BJ (cell line): ENCODE results near the gene PMM2. TPM values are rescaled to one million over a fixed set of nuclear protein-coding genes. Genes with fewer than 3 reads are reported as not detected.
"Not testable (repeated sequence)": the region's sequence is repeated elsewhere in the genome, so short reads cannot be mapped to it uniquely, and the experiment has no call there.

ENCODE experiments used
- CTCF ChIA-PET: fragments of 350-600 bp; formaldehyde crosslinking; extraction: SDS; loops from one replicate; lab custom pipeline; 2021; ENCODE audit warnings: antibody characterized with exemption, inconsistent platforms; lab: Yijun Ruan, JAX
- POLR2A ChIA-PET: fragments of 300-600 bp; sonication (Branson Sonifier 250); formaldehyde crosslinking; extraction: SDS; loops from one replicate; lab custom pipeline; 2021; ENCODE audit warnings: antibody characterized with exemption; lab: Charles Lee
- DNase-seq: peaks from one replicate; pipeline ENCODE4 v3.0.0-alpha.2; 2011; ENCODE audit warnings: low read depth
- H3K27me3 ChIP-seq: 2 replicates; pipeline ENCODE4 v1.6.0; 2011; ENCODE audit warnings: low read length; ENCODE audit not compliant: control insufficient read depth, insufficient read depth
- H3K36me3 ChIP-seq: 2 replicates; pipeline ENCODE4 v1.5.1; 2011; ENCODE audit warnings: low read length; ENCODE audit not compliant: control insufficient read depth, insufficient read depth
- H3K4me3 ChIP-seq: 2 replicates; pipeline ENCODE4 v1.5.1; 2011; ENCODE audit warnings: low read depth, mild to moderate bottlenecking, control low read depth, low read length
- polyA plus RNA-seq: library from polyadenylated mRNA; depleted of rRNA; stranded (reverse); fragments of >200 nt; gene quantifications from 2 replicates; pipeline ENCODE4 v1.2.3, GENCODE V29; 2011
- TF ChIP-seq, protein P1 (sequence below): IDR thresholded peaks from 2 replicates; pipeline ENCODE4 v1.5.1; 2011; ENCODE audit warnings: low read depth, mild to moderate bottlenecking, control low read depth, inconsistent platforms, low read length, moderate library complexity; ENCODE audit not compliant: insufficient read depth

Gene PMM2
- polyA plus RNA-seq, 1 experiment = 30.4 TPM

DNA sequence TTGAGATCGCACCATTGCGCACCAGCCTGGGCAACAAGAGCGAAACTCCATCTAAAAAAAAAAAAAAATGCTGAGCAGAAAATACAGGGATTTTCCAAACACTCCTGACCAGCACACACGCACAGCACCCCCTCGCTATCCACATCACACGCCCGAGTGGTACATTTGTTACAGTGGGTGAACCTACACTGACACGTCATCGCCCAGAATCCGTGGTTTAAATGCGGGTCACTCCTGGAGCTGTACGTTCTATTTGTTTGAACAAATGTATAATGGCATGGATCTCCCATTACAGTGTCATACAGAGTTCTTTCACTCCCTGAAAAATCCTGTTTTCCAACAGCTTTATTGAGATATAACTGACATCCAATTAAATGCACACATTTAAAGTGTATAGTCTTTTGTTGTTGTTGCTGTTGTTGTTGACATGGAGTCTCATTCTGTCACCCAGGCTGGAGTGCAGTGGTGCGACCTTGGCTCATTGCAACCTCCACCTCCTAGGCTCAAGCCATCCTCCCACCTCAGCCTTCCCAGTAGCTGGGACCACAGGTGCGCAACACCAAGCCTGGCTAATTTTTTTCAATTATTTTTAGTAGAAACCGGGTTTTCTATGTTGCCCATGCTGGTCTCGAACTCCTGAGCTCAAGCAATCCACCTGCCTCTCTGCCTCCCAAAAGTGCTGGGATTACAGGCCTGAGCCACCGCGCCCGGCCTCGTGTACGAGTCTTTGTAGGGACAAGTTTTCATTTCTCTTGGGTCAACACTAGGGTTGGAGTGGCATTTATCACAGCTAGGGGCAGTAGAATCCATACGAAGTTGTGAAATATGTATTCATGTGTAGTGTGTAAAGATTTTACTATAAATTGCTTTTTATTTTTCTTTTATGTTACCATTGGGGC, 75.6 kb downstream of the PMM2 start:
- DNase-seq = no peak
- no peak overlapping the region for H3K4me3 ChIP-seq
- ChIA-PET CTCF (interaction anchor here (0.7 to 0.8 kb wide), 2 partner anchors 113 to 1603 kb away, joined by 3 to 4 read pairs; no protein-coding TSS in a partner anchor), POLR2A (no interaction called here)
- H3K27me3 ChIP-seq = no peaks in the 10 kb centered on the region
- TF ChIP-seq, protein P1, sequence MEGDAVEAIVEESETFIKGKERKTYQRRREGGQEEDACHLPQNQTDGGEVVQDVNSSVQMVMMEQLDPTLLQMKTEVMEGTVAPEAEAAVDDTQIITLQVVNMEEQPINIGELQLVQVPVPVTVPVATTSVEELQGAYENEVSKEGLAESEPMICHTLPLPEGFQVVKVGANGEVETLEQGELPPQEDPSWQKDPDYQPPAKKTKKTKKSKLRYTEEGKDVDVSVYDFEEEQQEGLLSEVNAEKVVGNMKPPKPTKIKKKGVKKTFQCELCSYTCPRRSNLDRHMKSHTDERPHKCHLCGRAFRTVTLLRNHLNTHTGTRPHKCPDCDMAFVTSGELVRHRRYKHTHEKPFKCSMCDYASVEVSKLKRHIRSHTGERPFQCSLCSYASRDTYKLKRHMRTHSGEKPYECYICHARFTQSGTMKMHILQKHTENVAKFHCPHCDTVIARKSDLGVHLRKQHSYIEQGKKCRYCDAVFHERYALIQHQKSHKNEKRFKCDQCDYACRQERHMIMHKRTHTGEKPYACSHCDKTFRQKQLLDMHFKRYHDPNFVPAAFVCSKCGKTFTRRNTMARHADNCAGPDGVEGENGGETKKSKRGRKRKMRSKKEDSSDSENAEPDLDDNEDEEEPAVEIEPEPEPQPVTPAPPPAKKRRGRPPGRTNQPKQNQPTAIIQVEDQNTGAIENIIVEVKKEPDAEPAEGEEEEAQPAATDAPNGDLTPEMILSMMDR = peak; percentile 14; the same call in 1 of the 2 replicates
- H3K36me3 ChIP-seq = no peaks in the 10 kb centered on the region

DNA sequence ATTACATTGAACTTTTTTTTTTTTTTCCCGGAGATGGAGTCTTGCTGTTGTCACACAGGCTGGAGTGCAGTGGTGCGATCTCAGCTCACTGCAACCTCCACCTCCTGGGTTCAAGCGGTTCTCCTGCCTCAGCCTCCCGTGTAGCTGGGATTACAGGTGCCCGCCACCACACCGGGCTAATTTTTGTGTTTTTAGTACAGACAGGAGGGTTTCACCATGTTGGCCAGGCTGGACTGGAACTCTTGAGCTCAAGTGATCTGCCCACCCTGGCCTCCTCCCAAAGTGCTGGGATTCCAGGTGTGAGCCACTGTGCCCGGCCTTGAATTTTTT, 76.2 kb downstream of the PMM2 start:
- POLR2A ChIA-PET, H3K4me3 ChIP-seq, H3K36me3 ChIP-seq, H3K27me3 ChIP-seq, DNase-seq: not testable (repeated sequence)
- CTCF ChIA-PET = interaction anchor here (0.7 to 1.0 kb wide), 4 partner anchors 24 to 1602 kb away, joined by 3 to 4 read pairs (median 3); no protein-coding TSS in a partner anchor

DNA sequence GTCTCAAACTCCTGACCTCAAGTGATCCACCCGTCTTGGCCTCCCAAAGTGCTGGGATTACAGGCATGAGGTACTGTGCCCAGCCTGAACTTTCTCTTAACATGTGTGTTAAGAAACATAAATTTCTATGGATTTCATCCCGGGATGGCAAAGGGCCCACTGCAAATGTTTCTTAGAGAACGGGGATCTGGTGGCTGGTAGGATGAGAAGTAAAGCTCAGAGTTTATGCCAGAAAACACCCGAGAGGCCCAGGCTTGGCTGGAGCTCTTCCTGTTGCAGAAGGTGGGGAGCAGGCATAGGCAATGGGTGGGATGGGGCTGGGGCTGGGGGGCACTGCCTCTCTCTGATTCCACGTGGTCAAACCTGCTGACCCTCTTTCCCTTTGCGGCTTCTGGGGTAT, 76.7 kb downstream of the PMM2 start:
- Histone ChIP-seq H3K27me3 (no peaks in the 10 kb centered on the region), H3K36me3 (no peaks in the 10 kb centered on the region), H3K4me3 (no peak overlapping the region)
- TF ChIP-seq, protein P1 = no peak
- DNase-seq = no peak
- POLR2A ChIA-PET = no interaction called here
- CTCF ChIA-PET = interaction anchor here (0.8 to 1.0 kb wide), 3 partner anchors 24 to 114 kb away, joined by 3 read pairs; no protein-coding TSS in a partner anchor

DNA sequence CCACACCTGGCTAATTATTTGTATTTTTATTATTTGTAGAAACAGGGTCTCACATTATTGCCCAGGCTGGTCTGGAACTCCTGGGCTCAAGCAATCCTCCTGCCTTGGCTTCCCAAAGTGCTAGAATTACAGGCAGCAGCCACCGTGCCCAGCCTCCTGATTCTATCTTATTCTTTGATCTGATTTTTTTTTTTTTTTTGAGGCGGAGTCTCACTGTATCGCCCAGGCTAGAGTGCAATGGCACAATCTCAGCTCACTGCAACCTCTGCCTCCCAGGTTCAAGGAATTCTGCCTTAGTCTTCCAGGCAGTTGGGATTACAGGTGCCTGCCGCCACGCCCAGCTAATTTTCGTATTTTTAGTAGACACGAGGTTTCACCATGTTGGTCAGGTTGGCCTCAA, 77.7 kb downstream of the PMM2 start:
- POLR2A ChIA-PET, H3K4me3 ChIP-seq, CTCF ChIA-PET, H3K36me3 ChIP-seq, DNase-seq, H3K27me3 ChIP-seq: not testable (repeated sequence)

DNA sequence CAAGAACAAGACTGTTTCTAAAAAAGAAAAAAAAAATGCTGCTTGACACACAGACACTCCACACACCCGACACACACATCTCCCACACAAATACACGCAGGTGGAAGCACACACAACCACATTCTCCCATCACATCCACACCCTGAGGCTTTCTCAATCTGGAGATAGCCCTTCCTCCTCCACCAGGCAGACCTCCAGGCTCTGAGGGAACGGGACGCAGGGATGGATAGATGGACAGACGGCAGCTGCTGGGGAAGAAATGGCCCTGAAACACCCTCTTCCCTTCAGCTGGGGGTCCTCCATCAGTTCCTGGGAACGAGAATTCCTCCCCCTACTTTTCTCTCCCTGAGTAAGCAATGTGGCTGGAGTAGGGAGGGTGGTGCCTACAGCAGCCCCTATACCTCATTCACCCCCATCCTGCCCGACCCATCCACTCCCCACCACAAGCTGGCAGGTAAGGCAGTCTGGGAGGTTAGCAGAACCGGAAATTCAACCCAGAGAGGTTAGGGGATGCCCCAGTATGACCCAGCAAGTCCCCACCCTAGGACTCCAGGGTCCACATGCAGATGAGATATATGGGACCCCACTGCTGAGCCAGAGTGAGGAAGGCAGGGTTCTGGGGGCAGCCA, 80.4 kb downstream of the PMM2 start:
- no peaks in the 10 kb centered on the region for H3K27me3 ChIP-seq
- TF ChIP-seq, protein P1 = no peak
- ChIA-PET POLR2A (no interaction called here), CTCF (interaction anchor here (0.6 to 4.3 kb wide), 5 partner anchors 12 to 131 kb away, joined by 3 to 24 read pairs (median 3); no protein-coding TSS in a partner anchor)
- no peaks in the 10 kb centered on the region for H3K36me3 ChIP-seq
- H3K4me3 ChIP-seq = no peak overlapping the region
- DNase-seq = no peak

DNA sequence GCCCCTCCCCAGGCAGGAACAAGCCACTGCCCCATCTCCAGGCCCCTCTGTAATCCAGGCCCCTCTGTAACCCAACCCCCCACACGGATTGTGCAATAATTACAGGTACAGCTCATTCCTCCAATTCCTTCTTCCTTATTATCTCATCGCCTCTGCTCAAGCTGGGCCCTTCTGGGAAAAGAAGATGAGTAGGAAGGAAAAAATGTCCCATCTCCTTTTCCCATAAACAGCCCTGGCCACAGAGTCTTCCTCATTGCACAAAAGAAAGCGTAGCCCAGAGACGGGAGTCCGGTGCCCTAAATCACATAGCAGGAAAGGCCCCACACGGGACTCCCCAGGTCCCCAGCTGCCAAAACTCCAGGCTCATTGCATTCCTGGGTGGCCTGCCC, 80.9 kb downstream of the PMM2 start:
- DNase-seq = peak; percentile 53
- ChIA-PET POLR2A (no interaction called here), CTCF (interaction anchor here (0.6 to 4.3 kb wide), 5 partner anchors 12 to 130 kb away, joined by 3 to 24 read pairs (median 3); no protein-coding TSS in a partner anchor)
- Histone ChIP-seq H3K4me3 (no peak overlapping the region), H3K27me3 (no peaks in the 10 kb centered on the region), H3K36me3 (no peaks in the 10 kb centered on the region)
- TF ChIP-seq, protein P1 = no peak
